HG02938 (cell line): Measurements from ENCODE around the gene ACSBG1.

Source experiments
- ATAC-seq: cut with Tn5 transposase; IDR thresholded peaks from one replicate; pipeline ENCODE4 v1.9.1; 2021; ENCODE audit warnings: mild to moderate bottlenecking, moderate library complexity; ENCODE audit not compliant: unreplicated experiment

The ACSBG1 gene, protein sequence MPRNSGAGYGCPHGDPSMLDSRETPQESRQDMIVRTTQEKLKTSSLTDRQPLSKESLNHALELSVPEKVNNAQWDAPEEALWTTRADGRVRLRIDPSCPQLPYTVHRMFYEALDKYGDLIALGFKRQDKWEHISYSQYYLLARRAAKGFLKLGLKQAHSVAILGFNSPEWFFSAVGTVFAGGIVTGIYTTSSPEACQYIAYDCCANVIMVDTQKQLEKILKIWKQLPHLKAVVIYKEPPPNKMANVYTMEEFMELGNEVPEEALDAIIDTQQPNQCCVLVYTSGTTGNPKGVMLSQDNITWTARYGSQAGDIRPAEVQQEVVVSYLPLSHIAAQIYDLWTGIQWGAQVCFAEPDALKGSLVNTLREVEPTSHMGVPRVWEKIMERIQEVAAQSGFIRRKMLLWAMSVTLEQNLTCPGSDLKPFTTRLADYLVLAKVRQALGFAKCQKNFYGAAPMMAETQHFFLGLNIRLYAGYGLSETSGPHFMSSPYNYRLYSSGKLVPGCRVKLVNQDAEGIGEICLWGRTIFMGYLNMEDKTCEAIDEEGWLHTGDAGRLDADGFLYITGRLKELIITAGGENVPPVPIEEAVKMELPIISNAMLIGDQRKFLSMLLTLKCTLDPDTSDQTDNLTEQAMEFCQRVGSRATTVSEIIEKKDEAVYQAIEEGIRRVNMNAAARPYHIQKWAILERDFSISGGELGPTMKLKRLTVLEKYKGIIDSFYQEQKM

DNA sequence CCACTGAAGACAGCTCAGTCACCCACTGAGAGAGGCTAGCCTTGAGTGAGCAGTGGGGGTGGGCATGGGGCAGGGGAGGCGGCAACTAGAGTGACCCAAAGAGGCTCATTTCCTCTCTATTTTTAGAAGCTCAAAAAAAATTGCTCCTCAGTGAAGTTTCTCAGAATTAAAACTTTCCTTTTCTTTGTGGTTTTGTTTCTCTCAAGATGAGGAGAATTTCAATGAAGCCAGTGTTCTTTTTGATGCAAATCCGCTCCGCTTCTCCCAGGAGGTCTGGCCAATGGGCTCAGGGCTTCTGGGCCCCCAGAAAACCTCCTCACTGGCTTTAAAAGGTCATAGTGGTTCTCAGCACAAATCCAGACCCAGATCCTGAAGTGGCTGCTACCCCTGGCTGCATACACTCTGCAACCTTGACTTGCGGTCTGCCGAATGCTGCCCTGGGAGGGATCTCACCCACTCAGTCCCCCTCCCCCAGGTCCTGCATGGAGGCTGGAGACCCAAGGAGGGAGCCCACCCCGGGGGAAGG lies at the start of gene ACSBG1:
Gene ACSBG1, minus strand, starts transcription at position 51 of the 526 bp plus-strand sequence. CDS start 64 bp downstream, outside the sequence.
- ATAC-seq = no peak

DNA sequence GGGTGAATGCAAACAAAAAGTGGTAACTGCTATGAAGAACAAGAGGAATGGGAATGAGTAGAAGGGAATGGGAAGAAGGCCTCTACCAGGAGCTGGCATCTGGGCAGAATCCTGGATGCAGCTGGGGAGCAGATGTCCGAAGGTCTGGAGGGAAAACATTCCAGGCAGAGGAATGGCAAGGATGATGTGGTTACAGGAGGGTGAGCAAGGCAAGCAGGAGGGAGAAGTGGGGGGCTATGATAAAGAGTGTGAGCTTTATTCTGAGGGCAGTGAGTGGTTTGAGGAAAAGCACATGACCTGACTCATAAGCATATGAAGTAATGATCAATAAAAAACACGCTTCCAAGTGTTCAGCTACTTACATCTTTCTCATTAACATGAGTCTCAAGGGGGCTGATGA lies 48.0 kb upstream of the ACSBG1 start:
- ATAC-seq = no peak

DNA sequence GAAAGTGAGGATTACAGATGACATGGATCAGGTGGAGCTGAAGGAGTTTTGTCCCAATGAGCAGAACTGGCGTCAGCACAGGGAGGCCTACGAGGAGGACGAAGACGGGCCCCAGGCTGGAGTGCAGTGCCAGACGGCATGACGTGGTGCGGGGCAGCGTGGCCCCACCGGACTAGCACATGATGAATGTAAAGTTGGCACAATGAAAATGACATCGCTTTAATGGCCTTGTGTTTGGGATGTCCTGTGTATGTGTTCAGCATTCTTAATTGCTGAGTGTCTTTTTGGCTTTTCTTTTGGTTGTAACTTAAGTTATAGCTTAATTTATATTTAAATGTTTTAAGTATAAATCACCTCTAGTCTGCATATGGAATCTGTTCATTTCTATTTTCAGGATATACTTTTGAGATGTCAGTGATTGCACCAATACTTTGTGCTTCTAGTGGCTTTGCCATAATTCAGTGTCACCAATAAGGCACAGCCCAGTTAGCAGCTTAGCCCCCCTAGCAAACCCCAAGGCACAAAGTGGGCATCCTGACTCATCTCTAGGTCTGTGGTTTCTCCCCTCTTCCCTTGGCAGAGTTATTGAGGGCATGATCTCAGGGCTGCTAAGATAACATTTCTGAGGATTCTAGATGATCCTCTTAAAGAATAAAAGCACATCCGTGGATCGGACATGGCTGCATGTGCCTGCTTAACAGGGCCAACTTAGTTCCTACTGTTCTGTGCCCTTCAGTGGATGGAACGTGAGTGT lies 46.1 kb upstream of the ACSBG1 start:
- ATAC-seq = no peak

DNA sequence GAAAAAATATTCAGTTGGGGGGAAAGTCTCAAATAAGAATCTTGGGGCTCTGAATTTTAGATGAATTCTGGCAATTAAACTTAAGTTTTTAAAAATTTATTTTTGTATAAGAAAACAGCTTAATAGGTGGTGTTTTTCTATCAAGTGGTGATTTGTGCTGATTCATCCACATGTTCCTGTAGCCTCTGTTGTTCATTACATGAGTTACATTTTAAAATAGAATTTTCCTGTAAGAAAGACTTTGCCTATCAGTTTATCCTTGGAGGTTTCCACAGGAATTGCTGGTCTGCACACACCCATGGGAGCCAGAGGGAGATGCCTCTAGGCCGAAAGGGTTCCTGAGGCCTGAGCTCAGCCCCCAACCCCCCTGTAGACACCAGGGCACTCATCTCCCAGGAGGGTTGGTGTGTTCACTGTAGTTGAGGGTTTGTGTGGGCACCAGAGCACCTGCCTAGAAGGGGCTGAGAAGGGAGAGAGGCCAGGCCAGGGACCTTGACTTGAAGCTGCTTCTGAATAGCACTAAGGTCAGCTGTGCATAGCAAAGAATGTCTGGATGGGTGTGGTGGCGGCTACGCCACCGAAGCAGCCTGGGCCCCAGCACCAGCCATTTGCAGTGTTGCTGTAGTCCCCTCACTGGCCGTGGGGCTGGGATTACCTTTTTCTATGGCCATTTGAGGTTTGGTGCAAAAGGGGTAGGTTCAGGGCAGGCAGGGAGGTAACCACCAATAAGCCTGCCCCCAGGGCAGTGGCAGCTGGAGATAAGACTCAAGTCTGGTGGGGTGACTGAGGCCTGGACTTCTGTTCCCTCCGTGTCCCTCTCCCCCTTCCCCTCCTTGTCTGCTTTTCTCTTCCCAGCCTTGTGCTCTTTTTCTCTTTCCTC lies 41.9 kb upstream of the ACSBG1 start:
- ATAC-seq = no peak

DNA sequence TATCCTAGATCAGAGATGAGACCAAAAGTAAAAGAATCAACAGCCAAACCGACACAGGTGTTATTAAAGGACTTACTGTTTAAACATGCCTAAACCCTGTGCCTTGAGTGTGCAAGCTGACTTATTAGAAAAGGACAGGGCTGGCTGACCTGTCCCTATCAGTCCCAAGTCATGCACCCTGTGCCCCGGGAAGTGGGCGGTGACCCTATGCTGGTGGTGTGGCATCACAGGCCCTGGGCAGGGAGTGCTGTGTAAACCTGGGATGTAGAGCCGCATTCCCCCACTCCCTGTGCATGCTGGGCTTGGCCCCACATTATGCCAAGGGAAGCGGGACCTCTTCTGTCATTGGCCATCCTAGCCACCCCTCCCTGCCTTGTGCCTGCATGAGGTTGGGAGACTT lies 40.6 kb upstream of the ACSBG1 start:
- ATAC-seq = no peak

DNA sequence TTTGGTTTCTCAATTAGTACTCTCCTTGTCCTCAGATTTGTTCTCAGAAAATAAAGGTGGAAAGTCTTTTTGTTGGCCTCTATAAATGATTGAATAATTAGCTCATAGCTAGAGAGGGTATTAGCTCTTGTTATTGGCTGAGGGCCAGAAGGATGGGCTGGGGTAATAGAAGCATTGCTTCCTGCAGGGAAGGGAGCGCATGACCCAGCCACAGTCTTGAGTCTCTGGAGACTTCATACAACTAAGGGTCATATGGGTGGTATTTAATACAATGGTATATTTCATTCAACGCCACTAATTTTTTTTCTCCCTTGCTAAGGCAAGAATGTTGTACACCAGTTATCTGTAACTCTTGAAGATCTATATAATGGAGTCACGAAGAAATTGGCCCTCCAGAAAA lies 38.4 kb upstream of the ACSBG1 start:
- ATAC-seq = no peak

DNA sequence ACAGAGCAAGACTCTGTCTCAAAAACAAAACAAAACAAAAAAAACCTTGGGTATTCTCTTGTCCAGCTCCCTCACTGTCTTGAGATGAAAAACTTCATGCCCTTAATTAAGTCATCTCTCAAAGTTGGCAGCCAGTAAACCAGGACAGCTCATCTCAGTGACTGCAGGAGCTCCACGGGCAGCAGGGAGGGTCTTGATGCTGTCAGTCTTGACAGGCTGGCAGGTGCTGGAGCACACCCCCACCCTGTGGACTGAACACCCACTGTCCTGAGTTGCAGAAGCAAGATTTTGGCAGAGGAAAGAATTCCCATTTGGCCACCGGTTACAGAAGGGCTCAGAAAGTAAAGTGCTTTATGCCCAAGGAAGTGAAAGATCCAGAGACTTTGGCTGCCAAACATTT lies 38.0 kb upstream of the ACSBG1 start:
- ATAC-seq = no peak

DNA sequence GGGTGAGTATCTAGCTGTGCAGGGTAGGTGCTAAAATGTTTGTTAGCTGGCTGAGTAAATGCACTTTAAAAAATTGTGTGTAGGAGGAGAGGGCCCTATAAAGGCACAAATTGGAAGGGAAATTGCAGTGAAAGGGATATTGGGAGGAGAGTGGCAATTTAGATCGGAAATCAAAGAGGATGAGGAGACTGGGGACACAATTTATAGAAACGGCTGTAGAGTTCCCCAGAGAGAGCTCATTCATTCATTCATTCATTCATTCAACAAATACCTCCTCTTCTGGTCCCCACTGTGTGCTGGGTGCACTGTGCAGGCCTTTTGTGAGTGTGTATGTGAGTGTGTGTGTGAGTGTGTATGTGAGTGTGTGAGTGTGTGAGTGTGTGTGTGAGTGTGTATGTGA lies 32.4 kb upstream of the ACSBG1 start:
- no peak for ATAC-seq

DNA sequence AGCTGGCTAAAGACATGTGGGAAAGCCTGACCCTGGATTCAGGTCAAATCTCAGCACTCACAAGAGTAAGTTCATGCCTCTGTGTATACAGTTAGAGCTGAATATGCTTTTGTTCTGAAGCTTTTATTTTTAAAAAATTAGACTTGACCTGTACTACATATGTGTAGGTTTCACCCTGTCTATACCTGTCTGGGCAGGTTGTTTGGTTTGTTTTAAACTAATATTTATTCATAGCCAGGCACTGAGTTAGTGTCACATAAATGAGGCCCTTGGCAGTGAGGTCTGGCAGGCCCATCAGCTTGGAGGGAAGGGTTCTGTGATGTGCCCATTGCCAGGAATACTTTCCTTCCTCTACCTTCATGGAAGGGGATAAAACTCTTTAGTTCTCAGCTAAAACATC lies 31.9 kb upstream of the ACSBG1 start:
- ATAC-seq = no peak

DNA sequence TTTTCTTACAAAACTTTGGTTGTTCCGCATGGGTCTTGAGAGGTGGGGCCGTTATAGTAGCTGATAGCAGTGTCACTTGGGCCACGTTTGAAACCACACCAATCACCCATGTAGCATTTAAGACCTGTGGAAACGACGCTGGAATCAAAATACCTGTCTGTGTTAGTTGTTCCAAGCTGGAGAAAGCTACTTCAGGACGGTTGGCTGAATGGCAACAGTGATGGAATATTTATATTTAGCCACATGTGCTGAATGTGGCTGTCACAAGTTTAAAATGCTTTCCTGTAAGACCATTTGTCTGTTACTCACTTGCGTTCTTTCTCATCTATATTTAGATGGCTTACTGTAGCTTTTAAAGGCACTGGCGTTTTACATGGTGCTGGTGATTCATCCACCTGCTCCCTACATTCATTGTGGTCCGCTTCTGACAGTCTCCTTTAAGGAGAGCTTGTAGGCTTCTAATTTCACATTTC lies 31.4 kb upstream of the ACSBG1 start:
- no peak for ATAC-seq

DNA sequence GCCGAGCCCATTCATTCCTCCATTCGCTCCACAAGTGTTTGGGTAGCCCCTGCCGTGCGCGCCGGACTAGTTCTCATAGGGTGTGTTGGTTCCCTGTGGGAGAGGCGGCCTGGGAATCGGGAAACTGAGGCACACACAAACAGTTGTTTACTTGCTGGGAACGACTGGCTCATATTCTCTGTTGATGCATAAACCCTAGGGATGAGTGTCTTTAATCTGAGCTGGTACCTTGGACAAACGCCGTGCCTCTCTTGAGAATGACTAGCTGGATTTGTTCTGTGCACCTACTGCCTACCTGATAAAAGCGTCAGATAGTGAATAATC lies 30.7 kb upstream of the ACSBG1 start:
- no peak for ATAC-seq

DNA sequence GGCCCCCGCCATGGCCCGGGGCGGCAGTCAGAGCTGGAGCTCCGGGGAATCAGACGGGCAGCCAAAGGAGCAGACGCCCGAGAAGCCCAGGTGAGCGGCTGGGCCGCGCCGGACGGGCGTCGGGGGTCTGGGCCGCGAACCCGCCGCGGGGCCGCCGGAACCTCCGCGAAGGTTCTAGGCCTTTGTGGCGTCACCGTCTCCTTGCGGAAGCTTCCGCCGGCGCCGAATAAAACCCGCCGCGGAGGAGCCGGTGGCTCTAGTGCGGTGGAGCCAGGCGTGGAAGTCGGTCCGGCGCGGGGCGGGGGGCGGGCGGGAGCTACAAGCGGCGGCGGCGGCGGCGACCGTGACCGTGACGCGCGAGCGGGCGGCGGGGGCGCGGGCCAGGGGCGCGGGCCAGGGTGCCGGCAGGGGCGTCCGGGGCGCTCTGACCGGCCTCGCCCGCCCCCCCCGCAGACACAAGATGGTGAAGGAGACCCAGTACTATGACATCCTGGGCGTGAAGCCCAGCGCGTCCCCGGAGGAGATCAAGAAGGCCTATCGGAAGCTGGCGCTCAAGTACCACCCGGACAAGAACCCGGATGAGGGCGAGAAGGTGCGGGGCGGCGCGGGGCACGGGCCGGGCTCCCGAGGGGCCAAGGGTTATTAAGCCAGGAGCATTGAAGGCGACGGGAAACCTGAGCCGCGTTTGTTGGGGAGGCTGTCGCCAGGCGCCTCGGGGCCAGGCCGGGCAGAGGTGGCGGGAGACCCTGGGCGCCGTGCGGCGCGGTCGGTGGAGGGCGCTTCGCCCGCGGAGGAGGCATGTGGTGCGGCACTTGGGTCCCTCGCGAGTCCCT lies 30.2 kb upstream of the ACSBG1 start, which contains the start of gene DNAJA4:
Gene DNAJA4, plus strand, starts transcription at position 259 of the 833 bp plus-strand sequence. Its CDS starts 202 bp downstream, at position 461.
- no peak for ATAC-seq

DNA sequence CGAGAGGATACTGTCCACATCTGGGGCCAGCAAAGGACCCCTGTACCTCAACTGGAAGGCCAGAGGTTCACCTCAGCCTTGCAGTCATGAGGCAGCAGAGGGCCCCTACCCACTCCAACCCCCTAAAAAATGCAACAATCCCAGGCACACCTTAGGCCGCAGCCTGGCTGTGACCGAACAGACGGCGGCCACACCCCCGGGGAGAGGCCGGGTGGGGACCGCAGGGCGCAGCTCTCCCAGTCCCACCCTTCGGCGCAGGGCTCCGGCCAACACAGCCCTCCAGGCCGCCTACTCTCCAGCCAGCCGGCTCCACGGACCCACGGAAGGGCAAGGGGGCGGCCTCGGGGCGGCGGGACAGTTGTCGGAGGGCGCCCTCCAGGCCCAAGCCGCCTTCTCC lies 29.5 kb upstream of the ACSBG1 start:
- ATAC-seq = no peak

DNA sequence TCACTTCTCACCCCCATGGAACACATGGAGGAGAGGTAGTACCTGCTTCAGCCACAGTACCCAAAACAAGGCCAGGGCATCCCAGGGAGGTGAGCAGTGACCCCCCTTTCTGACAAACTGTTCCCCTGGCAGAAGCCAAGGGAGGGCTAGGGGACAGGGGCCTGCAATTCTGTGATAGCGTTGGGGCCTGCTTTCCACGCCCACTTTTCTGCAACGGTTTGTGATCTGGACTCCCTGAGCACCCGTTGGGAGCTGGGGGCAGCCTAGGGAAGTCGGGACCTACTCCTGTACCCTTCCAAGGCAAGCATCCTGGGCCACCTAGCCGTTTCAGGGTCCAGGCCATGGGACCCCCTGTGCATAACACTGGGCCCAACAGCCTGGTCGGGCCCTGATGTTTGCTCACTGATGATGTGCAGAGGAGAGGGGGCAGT lies 29.0 kb upstream of the ACSBG1 start:
- no peak for ATAC-seq

DNA sequence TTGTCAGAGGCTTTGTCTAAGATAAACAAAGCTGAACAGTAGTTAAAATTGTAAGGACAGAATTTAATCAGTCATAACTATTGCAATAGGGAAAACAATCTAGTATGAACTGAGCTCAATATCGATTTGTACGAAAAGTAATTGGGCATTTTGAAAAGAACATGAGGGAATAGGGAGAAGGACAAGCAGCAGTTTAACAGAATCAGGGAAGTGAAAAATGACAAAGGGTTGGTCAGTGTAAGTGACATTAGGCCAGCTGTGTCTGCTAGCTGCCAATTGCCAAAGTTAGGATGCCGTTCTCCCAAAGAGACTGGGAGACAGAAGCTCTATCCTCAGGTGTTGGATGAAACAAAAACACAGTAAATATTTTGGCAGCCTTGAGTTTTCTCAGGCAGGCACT lies 26.7 kb upstream of the ACSBG1 start:
- ATAC-seq = no peak

DNA sequence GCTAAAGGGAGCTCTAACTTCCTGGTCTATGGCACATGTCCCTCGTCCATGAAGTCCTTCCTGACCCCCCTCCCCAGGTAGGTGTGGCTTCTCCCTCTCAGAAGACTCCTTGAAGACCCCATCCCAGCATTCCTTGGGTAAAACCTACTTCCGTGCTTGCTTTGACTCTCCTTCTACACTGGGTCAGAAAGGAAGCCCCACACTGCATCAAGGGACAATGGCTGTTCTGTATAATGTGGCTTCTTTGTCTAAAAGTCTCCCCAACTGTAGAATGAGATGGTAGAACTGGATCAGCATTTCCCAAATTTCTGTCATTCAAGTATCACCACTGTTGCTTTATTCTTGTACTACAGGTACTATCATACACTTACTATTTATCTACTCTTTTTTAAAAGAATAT lies 26.1 kb upstream of the ACSBG1 start:
- no peak for ATAC-seq

DNA sequence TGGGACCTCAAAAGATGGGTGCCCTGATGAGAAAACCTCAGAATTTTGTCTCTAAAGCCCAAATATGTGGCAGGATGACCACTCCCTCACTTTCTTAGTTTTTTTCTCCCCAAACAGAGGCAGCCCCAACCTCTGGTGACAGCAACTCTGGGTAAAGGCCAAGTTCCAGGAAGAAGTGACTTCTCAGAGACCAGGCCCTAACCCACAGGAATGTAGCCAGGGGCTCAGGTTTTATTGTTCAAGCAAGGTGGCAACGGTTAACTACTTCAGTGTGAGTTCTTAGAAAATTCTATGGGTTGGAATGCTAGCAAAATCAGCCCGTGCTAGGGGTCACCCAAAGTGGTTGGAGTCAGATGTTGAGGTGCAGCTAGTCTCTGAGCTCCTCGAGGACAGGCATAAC lies 24.9 kb upstream of the ACSBG1 start:
- no peak for ATAC-seq

DNA sequence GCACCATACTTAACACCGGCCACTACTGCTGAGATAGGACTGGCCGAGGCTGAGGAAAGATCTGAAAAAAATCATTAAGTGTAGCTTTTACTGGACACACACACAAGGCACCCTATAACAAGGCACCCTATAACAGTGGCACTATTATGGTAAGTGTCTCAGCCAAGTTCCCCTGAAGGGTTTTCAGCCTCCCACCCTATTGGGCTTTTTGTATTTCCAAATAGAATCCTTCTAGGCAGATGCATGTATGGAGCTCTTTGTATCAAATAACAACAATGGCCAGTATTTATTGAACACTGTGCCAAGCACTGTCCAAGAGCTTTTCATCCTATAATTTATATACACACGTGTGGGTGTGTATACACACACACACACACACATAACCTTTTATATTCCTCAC lies 23.3 kb upstream of the ACSBG1 start:
- ATAC-seq = no peak

DNA sequence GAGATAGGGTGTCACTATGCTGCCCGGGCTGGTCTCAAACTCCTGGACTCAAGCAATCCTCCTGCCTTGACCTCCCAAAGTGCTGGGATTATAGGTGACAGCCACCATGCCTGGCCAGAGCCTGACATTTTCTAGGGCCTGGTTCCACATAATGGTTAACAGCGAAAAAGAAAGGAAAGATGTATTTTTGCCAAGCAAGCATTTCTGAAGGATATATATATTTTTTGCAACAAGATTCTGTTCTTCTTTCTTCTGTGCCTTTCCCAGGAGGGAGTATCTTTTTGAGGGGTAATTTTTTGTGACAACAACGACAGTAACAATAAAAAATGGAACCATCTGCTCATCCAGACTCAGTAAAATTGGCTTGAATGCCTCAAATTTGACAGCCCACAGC lies 21.7 kb upstream of the ACSBG1 start:
- no peak for ATAC-seq
